Pulmonary artery endothelial cell (primary cell): ENCODE results near the gene NABP2. TPM values are rescaled to one million over a fixed set of nuclear protein-coding genes. Genes with fewer than 3 reads are reported as not detected.
A peak's percentile ranks its signal among the peaks of the same experiment; 100 is the strongest.
"Not testable (repeated sequence)": the region's sequence is repeated elsewhere in the genome, so short reads cannot be mapped to it uniquely, and the experiment has no call there.

Experiments
- DNase-seq: peaks from one replicate; pipeline ENCODE4 v3.0.0-alpha.2; 2011; ENCODE audit warnings: low read depth, low spot score
- total RNA-seq: library from RNA; depleted of rRNA; stranded (reverse); fragments of >200 nt; gene quantifications from 2 replicates; pipeline ENCODE4 v1.2.3, GENCODE V29; 2014

Gene NABP2
- total RNA-seq, 1 donor from 2014 or later: 37.1 TPM

DNA sequence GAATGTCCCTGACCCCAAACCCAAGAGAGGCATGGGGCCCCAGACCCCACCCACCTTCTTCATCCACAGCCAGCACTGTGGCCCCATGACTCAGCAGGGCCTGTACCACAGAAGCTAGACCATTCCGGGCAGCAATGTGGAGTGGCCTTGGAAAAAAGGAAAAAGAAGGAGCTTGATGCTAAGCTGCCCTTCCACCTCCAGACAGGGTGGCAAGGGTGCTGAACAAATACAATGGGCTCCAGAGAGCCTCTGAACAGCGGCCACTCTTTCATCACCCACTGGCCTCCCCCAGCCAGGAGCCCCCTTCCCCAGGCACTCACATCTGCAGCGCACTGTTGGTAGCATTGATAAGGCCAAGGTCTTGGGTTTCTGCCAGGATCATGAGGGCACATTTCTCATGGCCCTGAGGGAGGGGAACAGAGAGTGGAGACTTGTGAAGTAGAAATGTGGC, 19.6 kb downstream of the NABP2 start:
- no peak for DNase-seq

DNA sequence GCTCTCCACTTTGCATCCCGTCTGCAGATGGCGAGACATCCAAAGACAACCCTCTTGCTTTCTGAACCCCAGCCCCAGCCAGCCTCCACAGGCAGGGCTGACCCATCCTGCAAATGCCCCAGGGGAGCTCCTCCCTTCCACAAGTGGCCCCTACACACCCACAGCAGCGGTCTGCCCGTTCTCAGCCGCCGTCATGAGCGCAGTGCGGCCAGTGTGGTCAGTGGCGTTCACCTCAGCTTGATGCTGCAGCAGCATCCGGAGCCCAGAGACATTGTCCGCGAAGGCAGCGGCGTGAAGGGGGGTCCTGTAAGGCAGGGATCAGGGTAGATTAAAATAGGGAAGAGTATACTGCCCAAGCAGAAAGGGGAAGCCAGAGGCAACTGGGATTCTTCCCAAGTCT, 20.4 kb downstream of the NABP2 start:
- DNase-seq: no peak

DNA sequence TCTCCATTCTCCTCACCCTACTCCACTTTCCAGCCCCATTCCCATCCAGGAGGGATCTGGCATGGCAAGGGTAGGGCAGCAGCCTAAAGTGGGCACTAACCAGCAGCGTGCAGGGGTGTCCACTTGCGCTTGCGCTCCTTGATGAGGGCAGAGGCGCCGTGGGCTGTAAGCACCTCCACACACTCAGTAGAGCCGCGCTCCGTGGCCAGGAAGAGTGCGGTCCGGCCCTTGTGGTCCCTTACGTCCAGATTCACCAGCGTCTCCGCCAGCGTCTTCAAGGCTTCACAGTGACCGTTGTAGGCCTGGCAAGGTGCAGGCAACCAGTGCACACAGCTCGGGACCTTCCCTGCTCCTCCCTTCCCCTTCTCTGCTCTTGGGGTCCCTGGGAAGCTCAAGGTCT, 23.8 kb downstream of the NABP2 start:
- DNase-seq: no peak

DNA sequence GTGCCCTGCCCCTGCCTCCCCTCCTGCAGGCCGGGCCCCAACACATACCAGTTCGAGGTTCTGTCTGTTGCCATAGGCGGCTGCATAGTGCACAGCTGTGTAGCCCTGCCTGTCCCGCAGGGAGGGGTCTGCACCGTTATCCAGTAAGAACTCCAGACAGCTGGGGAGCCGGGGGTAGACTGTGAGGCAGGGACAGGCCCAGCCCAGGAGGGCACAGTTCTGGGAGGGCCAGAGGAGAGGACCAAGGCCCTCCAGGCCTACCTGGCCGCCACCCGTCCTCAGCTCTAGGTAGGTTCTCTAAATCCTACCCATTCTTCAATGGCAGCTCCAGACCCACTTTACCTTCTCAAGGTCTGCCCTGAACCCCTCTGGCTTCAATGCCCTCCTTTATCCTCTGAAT, 24.6 kb downstream of the NABP2 start:
- no peak for DNase-seq

DNA sequence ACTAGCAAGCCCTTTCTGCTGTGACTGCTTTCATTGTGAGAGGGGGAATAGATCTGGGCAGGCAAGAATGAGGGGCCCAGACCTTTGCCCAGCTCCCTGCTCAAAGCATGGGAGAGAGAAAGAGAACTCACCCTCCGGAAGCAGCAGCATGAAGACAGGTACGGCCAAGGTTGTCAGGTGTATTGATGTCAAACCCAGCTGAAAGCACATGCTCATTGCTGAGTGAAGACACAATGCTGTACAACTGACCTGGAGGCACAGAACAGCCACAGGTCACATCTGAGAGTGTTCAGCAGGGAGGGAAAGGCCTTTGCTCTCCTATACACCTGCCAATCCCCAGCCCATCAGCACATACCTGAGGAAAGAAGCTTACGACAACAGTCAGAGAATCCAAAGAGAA, 28.5 kb downstream of the NABP2 start:
- no peak for DNase-seq

DNA sequence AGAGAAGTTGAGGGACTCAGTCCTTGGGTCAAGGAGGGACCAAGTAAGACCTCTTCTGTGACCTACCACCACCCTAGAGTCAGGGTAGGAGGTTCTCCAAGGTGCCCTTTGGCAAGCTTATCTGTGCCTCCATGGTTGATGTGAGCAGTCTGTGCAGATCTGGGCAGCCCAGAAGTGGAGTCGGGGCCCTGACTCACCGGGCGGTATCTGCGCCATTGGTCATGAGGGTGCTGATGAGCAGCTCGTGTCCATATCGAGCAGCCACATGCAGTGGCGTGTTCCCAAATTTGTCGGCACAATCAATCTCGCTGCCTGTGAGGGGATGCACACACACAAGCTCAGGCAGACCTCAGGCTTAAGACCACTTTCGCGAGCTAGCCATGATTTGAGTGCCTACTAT, 28.9 kb downstream of the NABP2 start:
- no peak for DNase-seq

DNA sequence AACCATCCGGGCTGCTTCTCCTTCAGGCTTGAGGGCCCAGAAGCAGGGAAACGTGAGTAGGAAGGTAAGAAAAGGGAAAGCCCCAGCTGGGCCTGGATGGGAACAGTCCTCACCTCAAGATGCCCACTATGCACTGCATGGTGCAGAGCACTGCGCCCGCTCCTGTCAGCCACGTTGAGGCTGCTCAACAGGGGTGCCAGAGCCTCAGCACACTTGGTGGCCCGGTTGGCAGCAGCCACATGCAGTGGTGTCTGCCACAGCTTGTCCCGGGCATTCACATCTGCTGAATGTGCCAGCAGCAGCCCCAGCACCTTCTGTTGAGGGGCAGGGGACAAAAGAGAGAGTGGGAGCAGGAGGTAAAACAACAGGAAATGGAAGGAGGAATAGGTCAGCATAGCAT, 31.5 kb downstream of the NABP2 start:
- DNase-seq: no peak

DNA sequence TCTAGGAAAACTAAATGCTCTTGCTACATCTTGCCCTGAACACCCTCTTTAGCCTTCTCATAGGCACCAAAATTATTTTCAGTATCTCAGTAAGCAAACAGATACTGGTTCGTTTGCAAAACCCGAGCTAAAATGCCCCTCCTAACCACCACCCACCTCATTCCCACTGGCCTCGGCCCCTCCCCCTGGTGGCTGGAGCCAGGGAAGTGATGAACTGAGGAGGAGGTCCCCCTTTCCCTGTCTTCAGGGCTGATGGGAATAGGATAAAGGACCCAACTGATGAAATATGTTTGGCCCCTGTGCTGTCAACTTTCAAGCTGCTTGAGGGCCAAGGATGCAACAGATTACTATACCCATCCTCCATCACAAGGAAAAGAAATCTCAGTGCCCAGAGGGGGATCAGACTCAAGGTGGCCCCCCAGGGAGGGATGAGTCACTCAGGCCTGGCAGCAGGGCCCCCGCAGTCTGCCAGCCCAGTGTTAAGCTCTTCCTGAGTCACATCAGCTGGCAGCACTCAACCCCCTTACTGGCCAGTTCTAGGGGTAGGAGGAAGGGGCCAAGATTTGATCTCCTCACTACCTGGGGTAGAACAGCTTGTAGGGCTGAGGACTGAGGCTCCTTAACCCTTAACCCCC, 32.3 kb downstream of the NABP2 start:
- DNase-seq: no peak

DNA sequence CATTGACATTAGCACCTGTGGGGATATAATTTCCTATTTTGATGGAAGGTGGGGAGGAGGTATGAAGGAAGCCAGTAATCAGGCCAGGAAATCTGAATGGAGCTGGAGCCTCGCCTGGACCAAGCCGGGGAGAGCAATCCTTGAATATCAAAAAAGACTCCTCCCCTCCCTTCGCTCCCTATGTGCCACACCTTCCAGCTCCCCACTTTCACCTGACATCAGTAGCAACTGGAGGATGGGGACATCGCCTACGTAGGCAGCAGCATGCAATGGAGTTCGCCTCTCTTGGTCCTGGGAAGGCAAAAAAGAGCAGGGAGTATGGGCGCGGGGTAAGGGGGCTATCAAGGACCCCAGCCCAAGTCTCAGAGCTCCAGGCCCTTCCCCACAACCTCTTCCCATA, 32.9 kb downstream of the NABP2 start:
- no peak for DNase-seq

DNA sequence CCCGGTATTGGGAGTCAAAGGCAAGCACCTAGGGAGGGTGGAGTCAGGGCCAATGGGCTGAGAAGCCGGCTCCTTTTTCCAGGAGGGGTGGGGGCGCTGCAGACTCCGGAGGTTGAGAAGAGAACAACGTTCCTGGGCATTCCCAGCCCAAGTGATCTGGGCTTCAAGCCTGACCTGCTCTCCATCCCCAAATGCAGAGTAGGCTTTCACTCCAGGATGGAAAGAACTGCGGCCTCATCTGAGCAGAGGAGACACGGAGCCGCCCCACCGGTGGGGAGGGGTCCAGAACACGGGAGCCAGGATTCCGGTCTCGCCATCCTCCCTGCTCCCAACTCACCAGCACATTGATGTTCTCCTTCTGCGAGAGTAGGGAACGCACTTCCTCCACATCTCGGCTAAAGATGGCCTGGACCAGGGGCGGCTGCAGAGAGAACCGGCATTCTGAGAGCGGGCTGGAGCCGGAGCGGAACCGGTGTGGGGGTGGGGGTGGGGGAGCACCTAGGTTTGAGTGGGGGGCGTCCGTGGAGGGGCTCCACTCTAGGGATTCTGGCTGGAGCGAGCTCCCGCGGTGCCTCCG, 33.4 kb downstream of the NABP2 start:
- no peak for DNase-seq

DNA sequence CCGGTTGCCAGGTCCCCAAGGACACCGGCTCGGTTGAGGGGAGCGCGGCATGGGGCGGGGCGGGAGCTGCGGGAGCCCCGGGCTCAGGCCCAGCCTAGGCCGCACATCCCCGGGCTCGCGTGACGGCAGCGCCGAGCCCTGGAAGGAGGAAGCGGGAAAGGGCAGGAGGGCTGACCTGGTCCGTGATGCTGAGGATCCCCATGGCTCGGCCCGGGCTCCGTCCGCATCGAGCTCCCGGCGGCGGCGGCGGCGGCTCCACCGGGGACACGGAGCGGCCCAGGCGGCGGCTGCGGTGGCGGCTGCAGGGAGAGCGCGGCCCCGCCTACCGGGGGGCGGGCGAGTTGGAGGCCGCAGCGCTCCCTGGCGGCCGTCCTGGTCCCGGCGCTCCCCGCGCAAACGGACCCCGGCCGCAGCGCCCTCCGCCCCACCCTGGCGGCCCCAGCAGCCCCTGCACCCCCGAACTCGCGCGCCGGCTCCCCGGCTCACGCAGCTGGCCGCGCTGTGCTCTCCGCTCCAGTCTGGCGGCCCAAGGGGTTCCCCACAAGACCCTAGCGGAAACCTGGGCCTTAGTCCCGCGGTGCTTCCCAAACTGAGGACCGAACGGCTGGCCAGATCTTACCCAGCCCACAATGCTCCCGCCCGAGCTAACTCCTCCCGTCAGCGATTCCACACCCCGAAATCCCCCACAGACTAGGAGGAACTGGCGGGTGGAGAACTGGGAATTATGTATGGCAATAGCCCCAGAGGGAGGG, 34.1 kb downstream of the NABP2 start, which contains the start of gene ANKRD52:
Gene ANKRD52, minus strand, starts transcription at position 317 of the 752 bp plus-strand sequence. Its CDS starts 115 bp downstream, at position 202.
- no peak for DNase-seq

DNA sequence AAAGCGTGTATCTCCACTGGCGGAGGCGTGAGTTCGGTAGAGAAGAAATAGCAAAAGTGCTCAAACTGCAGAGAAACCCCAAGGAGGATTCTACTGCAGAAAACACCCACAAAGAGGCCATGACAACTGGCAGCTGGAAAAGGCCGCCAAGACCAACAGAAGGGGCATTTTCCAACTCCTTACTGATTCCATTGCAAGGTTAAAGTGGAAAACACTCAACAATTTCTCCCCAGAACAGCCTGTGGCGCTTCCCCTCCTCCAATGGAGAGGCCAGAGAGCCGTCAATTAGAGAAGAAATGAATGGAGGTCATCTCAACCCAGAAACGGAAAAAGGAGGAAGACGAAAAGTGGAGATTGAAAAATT, 34.7 kb downstream of the NABP2 start:
- DNase-seq: no peak

DNA sequence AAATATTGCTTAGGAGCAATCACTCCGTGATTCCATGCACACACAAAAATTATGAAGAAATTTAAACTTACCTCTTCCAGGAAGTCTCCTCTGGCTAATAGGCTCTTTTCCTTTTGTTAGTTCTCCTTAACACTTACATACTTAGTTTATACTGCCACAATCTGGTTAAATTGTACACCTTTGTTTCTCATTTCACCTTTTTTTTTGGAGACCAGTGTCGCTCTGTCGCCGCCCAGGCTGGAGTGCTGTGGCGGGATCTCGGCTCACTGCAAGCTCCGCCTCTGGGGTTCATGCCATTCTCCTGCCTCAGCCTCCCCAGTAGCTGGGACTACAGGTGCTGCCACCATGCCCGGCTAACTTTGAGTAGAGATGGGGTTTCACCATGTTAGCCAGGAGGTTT, 36.2 kb downstream of the NABP2 start:
- no peak for DNase-seq

DNA sequence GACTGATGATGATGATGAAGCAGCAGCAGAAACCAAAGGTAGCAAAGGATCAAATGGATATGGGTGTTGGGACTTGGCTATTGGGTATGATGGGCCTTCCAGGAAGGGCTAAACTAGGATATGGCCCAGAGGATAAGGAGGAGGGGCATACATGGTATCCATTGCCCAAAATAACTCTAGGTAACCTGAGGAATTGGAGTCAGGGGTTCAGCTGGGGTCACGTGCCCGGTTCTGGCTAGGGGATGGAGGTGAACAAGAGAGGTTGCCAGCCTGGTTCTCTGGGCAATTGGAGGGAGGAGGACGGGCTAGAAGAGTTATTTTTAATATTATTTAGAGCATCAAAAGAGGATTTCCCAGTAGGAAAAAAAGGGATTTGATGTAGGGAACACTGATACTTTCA, 36.8 kb downstream of the NABP2 start:
- DNase-seq: no peak

DNA sequence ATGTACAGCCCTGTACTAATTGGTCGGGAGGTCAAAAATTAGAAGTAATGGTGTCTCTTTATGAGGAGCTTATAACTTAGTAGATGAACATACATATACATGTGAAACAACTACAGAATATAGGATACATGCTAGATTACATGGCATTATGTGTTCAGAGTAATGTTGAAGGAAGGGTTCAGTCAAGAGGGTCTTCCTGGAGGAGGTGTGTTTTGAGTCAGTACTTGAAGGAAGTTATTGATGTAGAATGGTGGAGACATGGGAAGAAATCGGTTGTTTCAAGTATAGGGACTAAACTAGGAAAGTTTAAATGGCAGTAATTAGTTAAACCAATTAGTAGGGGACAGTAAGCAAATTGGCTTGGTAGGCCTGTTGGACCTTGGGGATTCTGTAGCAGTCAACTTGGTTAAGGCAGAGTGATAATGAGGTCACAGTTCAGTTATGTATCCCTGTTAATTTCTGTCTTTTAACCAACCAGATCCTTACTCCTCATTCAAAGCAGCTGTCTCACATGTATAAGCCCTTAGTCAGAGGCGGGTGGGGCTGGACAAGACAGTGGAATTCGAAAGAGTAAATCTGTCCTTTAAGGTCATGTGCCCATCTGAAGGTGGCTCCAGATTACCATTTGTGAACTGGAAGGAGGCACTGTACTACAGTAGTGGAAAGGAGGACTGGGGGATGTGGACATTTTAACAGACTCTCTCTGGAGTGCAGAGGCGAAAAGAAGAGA, 37.5 kb downstream of the NABP2 start:
- DNase-seq: no peak

DNA sequence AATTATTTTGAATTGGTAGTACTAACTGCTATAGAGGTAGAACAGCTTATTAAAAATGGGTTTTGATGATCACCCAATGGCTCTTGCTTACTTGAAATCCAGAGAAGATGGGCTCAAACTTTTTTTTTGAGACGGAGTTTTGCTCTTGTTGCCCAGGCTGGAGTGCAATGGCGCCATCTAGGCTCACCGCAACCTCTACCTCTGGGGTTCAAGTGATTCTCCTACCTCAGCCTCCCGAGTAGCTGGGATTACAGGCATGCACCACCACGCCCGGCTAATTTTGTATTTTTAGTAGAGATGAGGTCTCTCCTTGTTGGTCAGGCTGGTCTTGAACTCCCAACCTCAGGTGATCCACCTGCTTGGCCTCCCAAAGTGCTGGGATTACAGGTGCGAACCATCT, 38.8 kb downstream of the NABP2 start:
- not testable (repeated sequence) for DNase-seq

DNA sequence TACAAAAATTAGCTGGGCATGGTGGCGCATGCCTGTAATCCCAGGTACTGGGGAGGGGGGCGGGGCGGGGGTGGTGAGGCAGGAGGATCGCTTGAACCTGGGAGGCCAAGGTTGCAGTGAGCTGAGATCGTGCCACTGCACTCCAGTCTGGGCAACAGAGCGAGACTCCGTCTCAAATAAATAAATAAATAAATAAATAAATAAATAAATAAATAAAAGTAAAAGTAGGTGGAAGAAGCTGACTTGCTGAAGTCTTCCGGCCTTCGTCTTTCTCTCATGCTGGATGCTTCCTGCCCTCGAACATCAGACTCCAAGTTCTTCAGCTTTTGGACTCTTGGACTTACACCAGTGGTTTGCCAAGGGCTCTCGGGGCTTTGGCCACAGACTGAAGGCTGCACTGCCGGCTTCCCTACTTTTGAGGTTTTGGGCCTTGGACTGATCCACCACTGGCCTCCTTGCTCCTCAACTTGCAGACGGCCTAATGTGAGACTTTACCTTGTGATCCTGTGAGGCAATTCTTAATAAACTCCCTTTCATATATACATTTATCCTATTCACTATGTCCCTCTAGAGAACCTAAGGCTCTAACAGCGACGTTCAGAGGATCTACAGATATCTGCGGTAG, 42.0 kb downstream of the NABP2 start:
- DNase-seq: not testable (repeated sequence)

DNA sequence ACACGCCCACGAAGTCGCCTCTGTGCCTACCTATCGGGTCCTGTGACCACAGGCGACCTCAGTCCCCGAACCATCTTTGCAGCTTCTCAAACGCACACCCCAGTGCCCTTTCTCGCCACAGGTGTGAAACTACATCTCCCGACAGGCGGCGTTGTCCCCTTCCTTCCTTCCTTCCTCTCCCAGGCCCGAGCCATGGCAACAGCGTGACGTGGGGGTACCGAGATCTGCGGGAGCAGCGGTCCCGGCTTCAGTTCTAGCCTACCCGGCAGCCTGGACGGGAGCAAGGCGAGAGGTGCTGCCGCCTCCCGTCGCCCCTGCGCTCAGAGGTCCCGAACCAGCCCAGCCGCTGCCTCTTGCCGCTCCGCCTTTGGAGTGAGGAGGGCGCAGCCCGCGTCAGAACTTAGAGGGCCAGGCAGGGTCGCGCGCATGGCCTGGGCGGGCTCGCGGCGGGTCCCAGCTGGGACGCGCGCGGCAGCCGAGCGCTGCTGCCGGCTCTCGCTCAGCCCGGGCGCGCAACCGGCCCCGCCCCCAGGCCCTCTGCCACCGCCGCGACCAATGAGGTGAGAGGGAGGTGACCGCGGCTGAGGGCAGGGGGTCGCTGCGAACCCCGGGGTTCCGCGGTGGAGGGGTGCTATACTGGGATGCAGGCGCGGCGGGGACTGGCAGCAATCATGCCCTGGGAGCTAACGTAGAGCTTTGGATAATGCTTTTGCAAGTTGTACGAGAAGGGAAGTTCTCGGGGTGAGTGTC, 42.7 kb downstream of the NABP2 start, which contains the start of gene COQ10A:
Gene COQ10A, plus strand, starts transcription at position 250 of the 750 bp plus-strand sequence. Its CDS starts 177 bp downstream, at position 427.
- DNase-seq: peak; percentile 26

DNA sequence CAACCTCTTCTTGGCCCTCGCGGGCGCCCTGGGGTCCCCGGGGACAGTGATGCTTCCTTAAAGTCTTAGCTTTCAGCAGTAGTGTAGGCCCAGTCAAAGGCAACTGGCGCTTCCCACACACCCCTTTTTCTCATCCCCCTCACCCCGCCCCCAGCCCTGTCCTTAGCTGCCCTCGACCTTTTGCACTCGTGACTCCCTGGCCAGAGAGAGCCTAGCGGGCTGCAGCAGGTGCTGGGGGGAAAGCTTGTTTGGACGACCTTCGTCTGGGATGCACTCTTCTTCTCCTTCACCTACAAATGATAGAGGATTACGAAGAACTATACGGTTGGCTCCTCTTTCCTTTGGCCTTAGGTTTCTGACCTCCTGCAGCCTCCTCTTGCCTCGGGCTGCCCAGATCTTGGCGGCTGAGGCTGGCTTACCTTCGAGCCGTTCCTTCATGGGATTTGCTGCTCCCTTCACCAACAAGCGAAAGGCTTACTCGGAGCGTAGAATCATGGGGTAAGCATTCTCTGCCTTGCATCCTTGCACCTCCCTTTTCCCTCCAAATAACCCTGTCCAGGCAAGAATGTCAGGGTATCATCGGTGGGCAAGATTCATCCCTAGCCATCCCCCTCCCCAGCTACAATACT, 43.4 kb downstream of the NABP2 start:
- DNase-seq: no peak

DNA sequence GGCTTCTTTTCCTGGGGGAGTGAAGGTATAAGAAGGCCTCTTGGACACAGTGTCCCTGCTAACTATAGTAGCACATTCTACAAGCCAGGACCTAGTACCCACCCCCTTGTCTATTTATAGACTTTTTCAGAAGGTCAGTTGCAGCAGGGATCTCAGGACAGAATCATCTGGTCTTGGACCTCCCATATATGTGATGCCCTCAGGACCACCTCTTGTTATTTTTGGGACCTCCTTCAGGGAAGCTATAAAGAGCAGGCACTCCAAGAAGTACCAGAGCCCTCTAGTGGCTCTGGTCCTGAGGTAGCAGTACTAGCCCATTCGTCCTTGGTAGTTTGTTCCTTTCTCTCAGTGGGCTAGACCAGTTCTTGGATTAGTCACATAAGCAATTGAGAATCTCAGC, 46.9 kb downstream of the NABP2 start:
- no peak for DNase-seq
